WTC11 (cell line): ENCODE measurements around the gene IL20. TPM values are rescaled to one million over a fixed set of nuclear protein-coding genes. Genes with fewer than 3 reads are reported as not detected.
A peak's percentile ranks its signal among the peaks of the same experiment; 100 is the strongest.

Experiments used
- ATAC-seq: fragments of 200-7000 bp; cut with Tn5 transposase; 2 replicates; pipeline ENCODE4 v1.10.0; 2021; ENCODE audit warnings: mild to moderate bottlenecking, moderate library complexity
- Bru-seq: library from RNA; stranded (reverse); fragments of 400-500 nt; gene quantifications from one replicate; lab custom pipeline; 2021; lab: Mats Ljungman, UMichigan
- CTCF ChIA-PET: fragments of 300-600 bp; sonication (Branson Sonifier 250); formaldehyde crosslinking; loops from one replicate; lab custom pipeline; 2021; ENCODE audit warnings: antibody characterized with exemption; lab: Charles Lee
- POLR2A ChIA-PET: fragments of 350-600 bp; sonication (Branson Sonifier 250); formaldehyde crosslinking; loops from one replicate; lab custom pipeline; 2021; ENCODE audit warnings: antibody characterized with exemption; lab: Charles Lee
- DNase-seq: peaks from one replicate; pipeline ENCODE4 v3.0.0; 2021; ENCODE audit warnings: low spot score
- H3K27ac Mint-ChIP-seq: 2 replicates; pipeline ENCODE4 v1.8.0; 2021; ENCODE audit warnings: mixed read lengths
- H3K27me3 Mint-ChIP-seq: 2 replicates; pipeline ENCODE4 v1.8.0; 2021; ENCODE audit warnings: low read depth, mild to moderate bottlenecking, moderate library complexity, mixed read lengths
- H3K36me3 Mint-ChIP-seq: 2 replicates; pipeline ENCODE4 v1.8.0; 2021; ENCODE audit warnings: mixed read lengths
- H3K4me1 Mint-ChIP-seq: 2 replicates; pipeline ENCODE4 v1.8.0; 2022; ENCODE audit warnings: mixed read lengths
- H3K4me3 Mint-ChIP-seq: 2 replicates; pipeline ENCODE4 v1.8.0; 2021; ENCODE audit warnings: mild to moderate bottlenecking, moderate library complexity, mixed read lengths
- H3K9me3 Mint-ChIP-seq: 2 replicates; pipeline ENCODE4 v1.8.0; 2021; ENCODE audit warnings: mixed read lengths
- ATF1 ChIP-seq: sonication (generic); formaldehyde crosslinking; IDR thresholded peaks from 2 replicates; pipeline ENCODE4 v1.8.1; 2023; ENCODE audit warnings: mild to moderate bottlenecking, moderate library complexity, missing genetic modification reagents
- CBFB ChIP-seq: sonication (generic); formaldehyde crosslinking; IDR thresholded peaks from 2 replicates; pipeline ENCODE4 v1.8.1; 2022; ENCODE audit warnings: mild to moderate bottlenecking, low read depth, missing genetic modification reagents
- ETV6 ChIP-seq: sonication (generic); formaldehyde crosslinking; IDR thresholded peaks from 2 replicates; pipeline ENCODE4 v1.8.1; 2022; ENCODE audit warnings: mild to moderate bottlenecking, missing genetic modification reagents
- FOXP1 ChIP-seq: sonication (generic); formaldehyde crosslinking; IDR thresholded peaks from 2 replicates; pipeline ENCODE4 v1.8.0; 2022; ENCODE audit warnings: missing genetic modification reagents, mild to moderate bottlenecking, moderate library complexity, borderline replicate concordance
- GTF2I ChIP-seq: fragments of 250-450 bp; sonication (Bioruptor Pico); conservative IDR thresholded peaks from 2 replicates; pipeline ENCODE4 v1.4.0; 2021; ENCODE audit warnings: mild to moderate bottlenecking
- IRF2 ChIP-seq: sonication (generic); formaldehyde crosslinking; IDR thresholded peaks from 2 replicates; pipeline ENCODE4 v1.8.0; 2022; ENCODE audit warnings: low read depth, missing genetic modification reagents, borderline replicate concordance
- MXD4 ChIP-seq: fragments of 250-450 bp; sonication (Bioruptor Pico); IDR thresholded peaks from 2 replicates; pipeline ENCODE4 v1.8.0; 2021; ENCODE audit warnings: mild to moderate bottlenecking, moderate library complexity, borderline replicate concordance
- NFE2L1 ChIP-seq: sonication (generic); formaldehyde crosslinking; IDR thresholded peaks from 2 replicates; pipeline ENCODE4 v1.8.1; 2023; ENCODE audit warnings: missing genetic modification reagents
- NR1H2 ChIP-seq: sonication (generic); formaldehyde crosslinking; IDR thresholded peaks from 2 replicates; pipeline ENCODE4 v1.9.0; 2021; ENCODE audit warnings: mild to moderate bottlenecking, moderate library complexity, missing genetic modification reagents
- ZNF232 ChIP-seq: sonication (generic); formaldehyde crosslinking; IDR thresholded peaks from 2 replicates; pipeline ENCODE4 v1.8.0; 2022; ENCODE audit warnings: mild to moderate bottlenecking, missing genetic modification reagents
- ZNF423 ChIP-seq: fragments of 250-450 bp; sonication (Bioruptor Pico); IDR thresholded peaks from 2 replicates; pipeline ENCODE4 v2.1.2; 2022; ENCODE audit warnings: mild to moderate bottlenecking, moderate library complexity
- long read RNA-seq, 3 experiments: library from RNA in 1 of 3; library from capped mRNA in 1 of 3; library from polyadenylated mRNA in 1 of 3; unstranded in 2 of 3; stranded (forward) in 1 of 3; transcript quantifications; one replicate each; pipeline ENCODE4 v2.0.0, GENCODE V29; 2021
- total RNA-seq: library from RNA; stranded (reverse); gene quantifications from 3 replicates; pipeline ENCODE4 v1.2.3, GENCODE V29; 2021
- TF ChIP-seq, protein P1 (sequence below): sonication (generic); formaldehyde crosslinking; IDR thresholded peaks from 2 replicates; pipeline ENCODE4 v1.8.1; 2023; ENCODE audit warnings: mild to moderate bottlenecking, moderate library complexity, missing genetic modification reagents
- TF ChIP-seq, protein P2 (sequence below): fragments of 200-600 bp; IDR thresholded peaks from 2 replicates; pipeline ENCODE4 v1.8.0; 2022; ENCODE audit warnings: antibody characterized with exemption
- TF ChIP-seq, protein P3 (sequence below): fragments of 250-450 bp; sonication (Bioruptor Pico); IDR thresholded peaks from 2 replicates; pipeline ENCODE4 v1.8.0; 2021; ENCODE audit warnings: mild to moderate bottlenecking
- TF ChIP-seq, protein P4 (sequence below): sonication (generic); formaldehyde crosslinking; IDR thresholded peaks from 2 replicates; pipeline ENCODE4 v1.8.0; 2022; ENCODE audit warnings: mild to moderate bottlenecking, missing genetic modification reagents

The IL20 gene, protein sequence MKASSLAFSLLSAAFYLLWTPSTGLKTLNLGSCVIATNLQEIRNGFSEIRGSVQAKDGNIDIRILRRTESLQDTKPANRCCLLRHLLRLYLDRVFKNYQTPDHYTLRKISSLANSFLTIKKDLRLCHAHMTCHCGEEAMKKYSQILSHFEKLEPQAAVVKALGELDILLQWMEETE
- total RNA-seq (not detected in 3 replicates), Bru-seq, nascent RNA (not detected)
- long read RNA-seq, experiment 1 = 0 reads
- long read RNA-seq, experiment 2 = 0 reads
- long read RNA-seq, experiment 3 = 0 reads

DNA sequence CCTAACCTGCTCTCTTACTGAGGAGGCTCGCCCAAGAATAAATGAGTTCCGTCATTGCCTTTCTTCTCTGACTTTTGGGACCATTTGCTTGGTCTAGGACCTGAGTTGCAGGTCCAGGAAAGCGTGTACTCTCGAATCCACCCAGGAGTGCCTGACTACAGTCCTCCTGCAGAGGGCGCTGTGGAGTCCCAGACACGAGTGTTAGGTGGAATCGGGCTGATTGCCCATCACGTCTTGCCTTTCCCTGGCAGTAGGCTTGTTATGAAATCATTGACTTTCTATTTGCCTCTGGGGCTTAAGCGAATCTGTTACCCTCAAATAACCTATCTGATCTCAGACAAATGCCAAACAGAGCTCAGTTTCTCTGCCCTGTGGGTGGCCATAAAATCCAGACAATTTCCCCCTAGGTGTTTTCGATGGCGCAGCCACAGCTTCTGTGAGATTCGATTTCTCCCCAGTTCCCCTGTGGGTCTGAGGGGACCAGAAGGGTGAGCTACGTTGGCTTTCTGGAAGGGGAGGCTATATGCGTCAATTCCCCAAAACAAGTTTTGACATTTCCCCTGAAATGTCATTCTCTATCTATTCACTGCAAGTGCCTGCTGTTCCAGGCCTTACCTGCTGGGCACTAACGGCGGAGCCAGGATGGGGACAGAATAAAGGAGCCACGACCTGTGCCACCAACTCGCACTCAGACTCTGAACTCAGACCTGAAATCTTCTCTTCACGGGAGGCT, at the start of gene IL20:
TSS of gene IL20 (plus strand) at position 685 of the 733 bp plus-strand sequence. CDS start 230 bp downstream, outside the sequence.
- Mint-ChIP-seq H3K27ac (no peak within 1 kb of the TSS), H3K4me1 (0 out of 2 replicates have a peak, but pooled peaks cover 3% of the 10 kb centered on the region), H3K36me3 (no peaks in the 10 kb centered on the region), H3K27me3 (peaks cover 18% of the 10 kb centered on the region), H3K9me3 (no peaks in the 10 kb centered on the region), H3K4me3 (no peak within 1 kb of the TSS)
- DNase-seq = peak; percentile 91
- CTCF ChIA-PET = interaction anchor here (0.7 to 2.7 kb wide), 10 partner anchors 8 to 130 kb away, joined by 3 to 15 read pairs (median 3); no protein-coding TSS in a partner anchor
- TF ChIP-seq CBFB (CRISPR knock-in tag) = no peak
- TF ChIP-seq, protein P1, sequence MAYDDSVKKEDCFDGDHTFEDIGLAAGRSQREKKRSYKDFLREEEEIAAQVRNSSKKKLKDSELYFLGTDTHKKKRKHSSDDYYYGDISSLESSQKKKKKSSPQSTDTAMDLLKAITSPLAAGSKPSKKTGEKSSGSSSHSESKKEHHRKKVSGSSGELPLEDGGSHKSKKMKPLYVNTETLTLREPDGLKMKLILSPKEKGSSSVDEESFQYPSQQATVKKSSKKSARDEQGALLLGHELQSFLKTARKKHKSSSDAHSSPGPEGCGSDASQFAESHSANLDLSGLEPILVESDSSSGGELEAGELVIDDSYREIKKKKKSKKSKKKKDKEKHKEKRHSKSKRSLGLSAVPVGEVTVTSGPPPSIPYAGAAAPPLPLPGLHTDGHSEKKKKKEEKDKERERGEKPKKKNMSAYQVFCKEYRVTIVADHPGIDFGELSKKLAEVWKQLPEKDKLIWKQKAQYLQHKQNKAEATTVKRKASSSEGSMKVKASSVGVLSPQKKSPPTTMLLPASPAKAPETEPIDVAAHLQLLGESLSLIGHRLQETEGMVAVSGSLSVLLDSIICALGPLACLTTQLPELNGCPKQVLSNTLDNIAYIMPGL (CRISPR knock-in tag) = 0 out of 2 replicates have a peak, but pooled peaks have one; percentile 44
- TF ChIP-seq, protein P2, sequence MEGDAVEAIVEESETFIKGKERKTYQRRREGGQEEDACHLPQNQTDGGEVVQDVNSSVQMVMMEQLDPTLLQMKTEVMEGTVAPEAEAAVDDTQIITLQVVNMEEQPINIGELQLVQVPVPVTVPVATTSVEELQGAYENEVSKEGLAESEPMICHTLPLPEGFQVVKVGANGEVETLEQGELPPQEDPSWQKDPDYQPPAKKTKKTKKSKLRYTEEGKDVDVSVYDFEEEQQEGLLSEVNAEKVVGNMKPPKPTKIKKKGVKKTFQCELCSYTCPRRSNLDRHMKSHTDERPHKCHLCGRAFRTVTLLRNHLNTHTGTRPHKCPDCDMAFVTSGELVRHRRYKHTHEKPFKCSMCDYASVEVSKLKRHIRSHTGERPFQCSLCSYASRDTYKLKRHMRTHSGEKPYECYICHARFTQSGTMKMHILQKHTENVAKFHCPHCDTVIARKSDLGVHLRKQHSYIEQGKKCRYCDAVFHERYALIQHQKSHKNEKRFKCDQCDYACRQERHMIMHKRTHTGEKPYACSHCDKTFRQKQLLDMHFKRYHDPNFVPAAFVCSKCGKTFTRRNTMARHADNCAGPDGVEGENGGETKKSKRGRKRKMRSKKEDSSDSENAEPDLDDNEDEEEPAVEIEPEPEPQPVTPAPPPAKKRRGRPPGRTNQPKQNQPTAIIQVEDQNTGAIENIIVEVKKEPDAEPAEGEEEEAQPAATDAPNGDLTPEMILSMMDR = peak; percentile 90
- peak; percentile 93 for ATAC-seq
- POLR2A ChIA-PET = no interaction called here

DNA sequence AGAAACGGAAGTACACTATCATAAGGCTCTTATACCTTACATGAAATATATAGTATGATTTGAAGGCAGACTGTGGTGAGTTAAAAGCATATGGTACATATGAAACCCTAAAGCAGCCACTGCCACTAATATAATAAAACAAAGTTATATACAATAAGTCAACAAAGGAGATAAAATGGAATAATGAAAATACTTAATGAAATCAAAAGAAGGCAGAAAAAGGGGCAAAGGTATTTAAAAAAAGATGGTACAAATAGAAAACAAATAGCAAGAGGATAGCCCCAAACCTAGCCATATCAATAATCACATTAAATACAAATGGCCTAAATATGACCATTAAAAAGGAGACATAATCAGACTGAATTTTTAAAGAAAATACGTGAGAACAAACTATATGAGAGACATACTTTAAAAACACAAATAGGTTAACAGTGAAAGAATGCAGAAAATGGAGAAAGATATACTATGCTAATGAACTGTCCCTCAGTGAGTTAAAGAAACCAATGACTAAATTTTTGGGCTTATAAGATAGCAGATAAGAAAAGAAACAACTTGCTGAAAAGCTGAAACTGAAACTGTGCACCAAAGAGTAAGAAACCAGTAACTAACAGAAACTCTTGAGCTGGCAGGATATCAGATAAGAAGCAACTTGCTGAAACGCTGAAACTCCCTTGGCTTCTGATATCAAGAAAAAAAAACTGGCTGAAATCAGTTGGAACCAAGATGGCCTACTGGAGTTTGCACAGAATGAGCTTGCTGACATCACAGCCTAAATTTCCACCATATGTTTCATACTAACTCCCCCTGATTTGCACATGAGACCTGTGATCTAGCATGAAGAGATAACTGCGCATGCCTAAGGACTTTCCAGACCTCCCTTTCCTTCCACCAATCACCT, 48.8 kb upstream of the IL20 start:
- no peaks in the 10 kb centered on the region; the same call in 1 of the 2 replicates for H3K27me3 Mint-ChIP-seq
- TF ChIP-seq IRF2 (CRISPR knock-in tag) (no peak), ETV6 (CRISPR knock-in tag) (no peak), ZNF232 (no peak), MXD4 (CRISPR knock-in tag) (no peak)
- TF ChIP-seq, protein P3, sequence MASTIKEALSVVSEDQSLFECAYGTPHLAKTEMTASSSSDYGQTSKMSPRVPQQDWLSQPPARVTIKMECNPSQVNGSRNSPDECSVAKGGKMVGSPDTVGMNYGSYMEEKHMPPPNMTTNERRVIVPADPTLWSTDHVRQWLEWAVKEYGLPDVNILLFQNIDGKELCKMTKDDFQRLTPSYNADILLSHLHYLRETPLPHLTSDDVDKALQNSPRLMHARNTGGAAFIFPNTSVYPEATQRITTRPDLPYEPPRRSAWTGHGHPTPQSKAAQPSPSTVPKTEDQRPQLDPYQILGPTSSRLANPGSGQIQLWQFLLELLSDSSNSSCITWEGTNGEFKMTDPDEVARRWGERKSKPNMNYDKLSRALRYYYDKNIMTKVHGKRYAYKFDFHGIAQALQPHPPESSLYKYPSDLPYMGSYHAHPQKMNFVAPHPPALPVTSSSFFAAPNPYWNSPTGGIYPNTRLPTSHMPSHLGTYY = no peak
- no peaks in the 10 kb centered on the region for H3K36me3 Mint-ChIP-seq
- H3K9me3 Mint-ChIP-seq = peaks cover 17% of the 10 kb centered on the region
- no peak overlapping the region for H3K4me3 Mint-ChIP-seq
- ATAC-seq (no peak), DNase-seq (no peak)
- 0 out of 2 replicates have a peak, but pooled peaks cover 3% of the 10 kb centered on the region for H3K4me1 Mint-ChIP-seq
- ChIA-PET CTCF (interaction anchor here (1.5 kb wide), 2 partner anchors 62 to 119 kb away, joined by 3 to 6 read pairs; no protein-coding TSS in a partner anchor), POLR2A (no interaction called here)
- H3K27ac Mint-ChIP-seq = no peak overlapping the region

DNA sequence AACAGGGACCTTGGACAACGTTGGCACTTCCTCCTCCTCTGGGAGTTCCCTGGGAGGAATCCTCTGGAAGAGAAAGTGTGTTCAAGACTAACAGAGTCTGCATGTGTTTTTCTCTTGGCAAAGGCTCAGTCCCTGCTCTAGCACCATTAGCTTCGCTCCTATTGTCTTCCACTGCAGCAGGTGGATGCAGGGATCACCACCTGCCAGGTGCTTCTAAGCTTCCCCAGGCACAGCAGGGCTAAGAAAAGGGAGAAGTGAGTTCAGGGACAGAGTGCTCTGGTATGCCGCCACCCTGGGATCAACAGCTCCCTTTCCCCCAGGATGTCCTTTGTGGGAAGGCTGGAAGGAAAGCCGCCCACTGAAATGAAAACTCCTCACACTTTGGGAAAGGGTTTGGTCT, 43.9 kb upstream of the IL20 start:
- TF ChIP-seq NFE2L1 (CRISPR knock-in tag) (no peak), NR1H2 (CRISPR knock-in tag) (no peak), GTF2I (CRISPR knock-in tag) (no peak), ATF1 (CRISPR knock-in tag) (no peak), ZNF423 (no peak), CBFB (CRISPR knock-in tag) (no peak), FOXP1 (CRISPR knock-in tag) (no peak)
- TF ChIP-seq, protein P4, sequence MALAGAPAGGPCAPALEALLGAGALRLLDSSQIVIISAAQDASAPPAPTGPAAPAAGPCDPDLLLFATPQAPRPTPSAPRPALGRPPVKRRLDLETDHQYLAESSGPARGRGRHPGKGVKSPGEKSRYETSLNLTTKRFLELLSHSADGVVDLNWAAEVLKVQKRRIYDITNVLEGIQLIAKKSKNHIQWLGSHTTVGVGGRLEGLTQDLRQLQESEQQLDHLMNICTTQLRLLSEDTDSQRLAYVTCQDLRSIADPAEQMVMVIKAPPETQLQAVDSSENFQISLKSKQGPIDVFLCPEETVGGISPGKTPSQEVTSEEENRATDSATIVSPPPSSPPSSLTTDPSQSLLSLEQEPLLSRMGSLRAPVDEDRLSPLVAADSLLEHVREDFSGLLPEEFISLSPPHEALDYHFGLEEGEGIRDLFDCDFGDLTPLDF (CRISPR knock-in tag) = no peak
- peaks cover 12% of the 10 kb centered on the region for H3K4me1 Mint-ChIP-seq
- no peak for DNase-seq
- H3K9me3 Mint-ChIP-seq = no peaks in the 10 kb centered on the region
- POLR2A ChIA-PET = no interaction called here
- H3K4me3 Mint-ChIP-seq = no peak overlapping the region
- H3K27ac Mint-ChIP-seq = no peak overlapping the region
- H3K36me3 Mint-ChIP-seq = no peaks in the 10 kb centered on the region
- peaks cover 5% of the 10 kb centered on the region; the same call in 1 of the 2 replicates for H3K27me3 Mint-ChIP-seq
- peak; percentile 48 for ATAC-seq
- CTCF ChIA-PET = interaction anchor here (0.9 to 1.2 kb wide), 2 partner anchors 12 to 87 kb away, joined by 4 to 7 read pairs; no protein-coding TSS in a partner anchor
